Subcutaneous adipose tissue (tissue), 4 donors: Measurements from ENCODE around the gene SPIRE1. TPM values are rescaled to one million over a fixed set of nuclear protein-coding genes. Genes with fewer than 3 reads are reported as not detected.

Source experiments
- total RNA-seq, 4 donors: library from RNA; depleted of rRNA; stranded (reverse); fragments of >200 nt; gene quantifications; one replicate each; pipeline ENCODE4 v1.1.0, GENCODE V29; 2016
- TF ChIP-seq, protein P1 (sequence below): fragments of 450-650 bp; IDR thresholded peaks from one replicate; pipeline ENCODE4 v1.5.1; 2016; ENCODE audit warnings: low read depth, mild to moderate bottlenecking, control low read depth, antibody characterized with exemption, moderate library complexity

The SPIRE1 gene
- total RNA-seq, 4 donors from 2014 or later = 25.3 to 32.8 (median 27.9) TPM

DNA sequence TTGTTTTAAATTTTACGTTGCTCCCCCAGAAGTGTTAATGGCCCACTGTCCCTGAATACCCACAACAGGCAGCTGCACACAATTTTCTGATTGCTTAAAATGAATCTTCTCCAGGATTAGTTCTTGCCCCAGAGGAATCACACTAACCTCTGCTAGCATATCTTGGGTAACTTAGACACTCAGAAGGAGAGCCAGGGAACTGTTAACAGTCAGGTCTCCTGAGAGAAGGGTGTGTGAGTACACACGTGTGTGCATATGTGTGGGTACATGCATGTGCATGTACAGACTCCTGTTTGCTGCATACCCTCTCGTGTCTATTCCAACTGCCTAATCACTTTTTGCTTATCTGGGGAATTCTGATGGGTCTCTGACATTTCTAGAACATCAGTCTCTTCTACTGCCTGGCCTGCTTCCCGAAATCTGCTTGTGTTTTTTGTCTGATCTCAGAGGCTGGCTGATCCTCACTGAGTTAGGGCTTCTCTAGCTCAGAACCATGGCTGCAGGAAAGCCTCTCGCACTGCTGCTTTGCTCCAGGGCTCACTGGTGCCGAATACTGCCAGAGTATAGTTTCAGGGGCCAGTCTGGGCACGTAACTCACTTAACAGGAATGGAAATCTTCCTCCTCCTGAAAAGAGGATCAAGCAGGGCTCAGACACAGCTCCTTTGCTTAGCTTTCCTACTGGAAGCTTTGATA lies 187.4 kb downstream of the SPIRE1 start:
- TF ChIP-seq, protein P1, sequence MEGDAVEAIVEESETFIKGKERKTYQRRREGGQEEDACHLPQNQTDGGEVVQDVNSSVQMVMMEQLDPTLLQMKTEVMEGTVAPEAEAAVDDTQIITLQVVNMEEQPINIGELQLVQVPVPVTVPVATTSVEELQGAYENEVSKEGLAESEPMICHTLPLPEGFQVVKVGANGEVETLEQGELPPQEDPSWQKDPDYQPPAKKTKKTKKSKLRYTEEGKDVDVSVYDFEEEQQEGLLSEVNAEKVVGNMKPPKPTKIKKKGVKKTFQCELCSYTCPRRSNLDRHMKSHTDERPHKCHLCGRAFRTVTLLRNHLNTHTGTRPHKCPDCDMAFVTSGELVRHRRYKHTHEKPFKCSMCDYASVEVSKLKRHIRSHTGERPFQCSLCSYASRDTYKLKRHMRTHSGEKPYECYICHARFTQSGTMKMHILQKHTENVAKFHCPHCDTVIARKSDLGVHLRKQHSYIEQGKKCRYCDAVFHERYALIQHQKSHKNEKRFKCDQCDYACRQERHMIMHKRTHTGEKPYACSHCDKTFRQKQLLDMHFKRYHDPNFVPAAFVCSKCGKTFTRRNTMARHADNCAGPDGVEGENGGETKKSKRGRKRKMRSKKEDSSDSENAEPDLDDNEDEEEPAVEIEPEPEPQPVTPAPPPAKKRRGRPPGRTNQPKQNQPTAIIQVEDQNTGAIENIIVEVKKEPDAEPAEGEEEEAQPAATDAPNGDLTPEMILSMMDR = no peak

DNA sequence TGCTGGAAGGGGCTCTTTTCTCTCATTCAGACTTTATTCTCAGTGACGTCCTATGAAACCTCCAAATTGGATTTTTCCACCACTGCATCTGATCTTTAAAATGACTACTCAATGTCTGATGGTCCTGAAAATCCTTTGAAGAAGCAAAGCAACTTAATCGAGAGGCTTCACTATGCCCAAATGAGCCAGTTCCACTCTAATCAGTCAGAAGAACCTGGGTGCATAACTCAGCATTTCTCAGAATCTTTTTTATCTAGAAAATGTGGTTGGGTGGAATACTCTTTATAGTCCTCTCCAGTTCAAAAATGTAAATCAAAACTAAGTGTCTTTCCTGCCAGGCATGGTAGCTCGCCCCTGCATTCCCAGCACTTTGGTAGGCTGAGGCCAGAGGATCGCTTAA lies 189.5 kb downstream of the SPIRE1 start:
- TF ChIP-seq, protein P1 = no peak

DNA sequence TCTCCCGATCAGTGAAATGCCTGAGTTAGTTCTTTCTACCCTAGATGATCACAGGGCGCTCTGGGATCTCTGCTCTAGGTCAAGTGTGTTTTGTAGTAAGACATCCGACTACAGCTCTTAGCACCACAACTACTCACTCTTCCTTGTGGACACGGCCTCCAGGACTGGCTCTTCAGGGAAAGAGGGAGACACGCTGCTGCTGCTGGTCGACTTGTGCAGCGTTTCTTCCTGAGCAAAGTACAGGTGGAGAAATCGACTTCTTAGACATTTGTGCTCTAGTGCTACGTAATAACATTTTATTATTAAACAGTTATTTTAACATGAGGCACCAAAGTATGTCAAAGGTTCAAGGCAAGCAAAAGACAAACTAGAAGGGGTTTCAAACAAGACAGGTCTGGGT lies 193.2 kb downstream of the SPIRE1 start:
- TF ChIP-seq, protein P1 = no peak

DNA sequence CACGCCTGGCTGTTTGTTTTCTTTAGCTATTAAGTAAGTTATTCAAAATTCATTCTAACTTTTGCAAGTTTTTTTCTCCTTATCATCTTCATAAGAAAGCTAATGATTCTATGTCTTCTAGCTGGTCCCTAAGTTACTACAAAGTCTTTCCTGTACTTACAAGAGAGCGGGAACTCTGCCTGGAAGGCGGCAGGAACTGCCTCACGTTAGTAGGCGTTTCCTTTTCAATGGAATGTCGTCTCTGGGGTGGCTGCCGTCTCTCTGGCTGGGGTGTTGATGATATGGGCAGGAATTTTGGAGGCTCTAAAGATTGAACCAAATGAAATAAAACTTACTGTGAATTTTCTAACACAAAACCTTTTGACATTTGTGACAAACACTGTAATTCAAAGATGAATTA lies 194.7 kb downstream of the SPIRE1 start:
- TF ChIP-seq, protein P1 = no peak

DNA sequence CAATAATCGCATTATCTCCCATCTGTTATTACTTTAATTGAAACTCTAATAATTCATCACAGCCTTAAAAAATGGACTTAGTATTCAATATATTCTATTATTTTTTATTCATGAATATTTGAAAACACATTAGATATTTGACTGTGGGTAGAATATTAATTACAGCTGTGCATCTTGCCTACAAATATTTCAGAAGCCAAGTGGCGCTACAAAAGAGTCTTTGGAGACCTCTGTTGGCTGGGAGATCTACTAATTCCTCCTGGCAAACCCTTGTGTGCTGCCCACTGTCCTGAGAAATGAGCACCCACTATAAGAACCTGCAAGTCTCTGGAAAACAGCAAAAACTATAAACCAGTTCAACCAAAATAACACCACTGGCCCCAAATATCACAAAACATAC lies 195.7 kb downstream of the SPIRE1 start:
- TF ChIP-seq, protein P1 = no peak

DNA sequence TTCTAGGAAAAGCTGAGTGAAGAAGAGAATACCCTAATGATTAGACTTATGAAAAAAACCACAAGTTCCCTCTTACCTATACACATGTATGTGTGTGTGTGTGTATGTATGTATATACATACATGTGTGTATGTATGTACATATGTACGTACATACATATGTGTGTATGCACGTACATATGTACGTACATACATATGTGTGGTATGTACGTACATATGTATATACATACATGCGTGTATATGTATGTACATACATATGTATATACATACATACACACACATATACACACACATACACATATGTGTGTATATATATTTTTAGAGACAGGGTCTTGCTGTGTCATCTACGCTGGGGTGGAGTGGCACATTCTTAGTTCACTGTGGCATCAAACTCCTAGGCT lies 196.6 kb downstream of the SPIRE1 start:
- TF ChIP-seq, protein P1 = no peak

DNA sequence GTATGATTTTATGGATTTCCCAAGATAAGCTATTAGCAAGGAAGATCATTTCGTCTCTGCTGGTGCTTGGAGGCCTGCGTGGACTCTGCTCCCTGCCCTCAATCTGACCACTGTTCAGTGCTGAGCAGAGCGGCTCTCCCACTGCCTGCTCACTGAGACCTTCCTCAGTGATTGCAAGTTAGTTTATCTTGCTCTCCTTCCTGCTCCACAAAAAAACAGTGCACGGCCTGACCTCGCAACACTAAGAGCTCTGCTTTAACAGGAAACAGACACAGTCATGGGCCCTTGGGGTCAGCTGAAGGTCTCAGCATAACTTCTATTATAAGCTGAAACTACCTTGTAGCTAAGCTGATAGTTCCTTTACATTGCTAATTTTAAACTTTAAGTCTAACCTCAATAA lies 197.0 kb downstream of the SPIRE1 start:
- TF ChIP-seq, protein P1 = no peak
